Measurements from ENCODE around the gene KRT2. TPM values are rescaled to one million over a fixed set of nuclear protein-coding genes. Genes with fewer than 3 reads are reported as not detected.

The KRT2 gene
- total and polyA plus RNA-seq, 2 of the 8 experiments (the other 6 are each of a cell fraction or from before 2014, with no cell fraction given), result not detected

- FAIRE-seq (no peak), DNase-seq (ENCODE audit: low read depth in 1 of 2, low spot score in 2 of 2) (no peak)
- Histone ChIP-seq H2BK20ac (ENCODE audit: low read length) (no peak overlapping the region), H3K79me2 (ENCODE audit: control insufficient read depth in 1 of 2, insufficient read depth in 2 of 2, low read length in 2 of 2) (no peaks in the 10 kb centered on the region), H3K4me1 (replicated peaks in 1 of 4; ENCODE audit: control insufficient read depth in 3 of 4, insufficient read depth in 4 of 4, low read length in 3 of 4) (no peaks in the 10 kb centered on the region), H2BK15ac (ENCODE audit: low read length) (no peak overlapping the region), H3K56ac (replicated peaks; ENCODE audit: insufficient read length, low read depth, low read length) (no peak overlapping the region), H3K4me3 (ENCODE audit: extremely low read depth in 1 of 4, insufficient read depth in 2 of 4, low read depth in 3 of 4, low read length in 4 of 4) (no peak overlapping the region), H2AK5ac (ENCODE audit: low read depth, low read length) (no peak overlapping the region), H2AFZ (ENCODE audit: low read length) (no peak overlapping the region), H3K4ac (replicated peaks; ENCODE audit: insufficient read length, low read depth, low read length) (no peak overlapping the region), H4K20me1 (replicated peaks in 1 of 2; ENCODE audit: control insufficient read depth in 1 of 2, insufficient read depth in 2 of 2, low read length in 2 of 2) (no peaks in the 10 kb centered on the region), H3K79me1 (ENCODE audit: low read depth, low read length) (no peaks in the 10 kb centered on the region; the same call in 1 of the 2 replicates), H2BK12ac (ENCODE audit: low read depth, low read length) (no peak overlapping the region), H3K9me3 (ENCODE audit: insufficient read depth in 2 of 2, low read depth in 1 of 2, low read length in 1 of 2) (no peaks in the 10 kb centered on the region), H3K36me3 (ENCODE audit: control insufficient read depth in 2 of 4, insufficient read depth in 4 of 4, low read length in 3 of 4) (no peaks in the 10 kb centered on the region), H4K91ac (replicated peaks; ENCODE audit: insufficient read length, low read length) (no peak overlapping the region), H3K23ac (ENCODE audit: insufficient read length) (no peak overlapping the region), H4K5ac (ENCODE audit: insufficient read length, low read depth, low read length) (no peak overlapping the region), H3K23me2 (ENCODE audit: low read depth, low read length) (no peaks in the 10 kb centered on the region; the same call in 1 of the 2 replicates), H2BK5ac (ENCODE audit: low read depth, low read length) (no peak overlapping the region), H3K9ac (replicated peaks in 1 of 4; ENCODE audit: extremely low read depth in 1 of 4, low read depth in 3 of 4, low read length in 3 of 4) (no peak overlapping the region), H3K4me2 (ENCODE audit: insufficient read depth in 1 of 2, low read depth in 2 of 2, low read length in 2 of 2) (no peak overlapping the region), H3K27ac (ENCODE audit: low read depth, low read length) (no peak overlapping the region), H3K27me3 (replicated peaks in 1 of 4; ENCODE audit: control insufficient read depth in 3 of 4, extremely low read depth in 1 of 4, insufficient read depth in 3 of 4, low read length in 3 of 4) (no peaks in the 10 kb centered on the region), H2BK120ac (replicated peaks; ENCODE audit: low read depth, low read length) (no peak overlapping the region), H3K14ac (ENCODE audit: insufficient read length) (no peak overlapping the region), H4K8ac (ENCODE audit: extremely low read depth, insufficient read depth, low read length) (no peak overlapping the region), H3K18ac (ENCODE audit: extremely low read depth, low read length) (no peak overlapping the region)
- 82% methylated on average over 12 of the region's 12 CpGs; no CpG with 5 or more reads in 1 of the 2 experiments for WGBS, 2 experiments (ENCODE audit: extremely low coverage in 1 of 2, insufficient coverage in 1 of 2, insufficient read length in 1 of 2, insufficient replicate concordance in 2 of 2, low coverage in 1 of 2, low lambda C conversion rate in 2 of 2, missing lambda C conversion rate in 1 of 2)
- CTCF ChIA-PET (ENCODE audit: partially characterized antibody), result interaction anchor here (1.8 kb wide), 1 partner anchor 182 kb away, joined by 5 read pairs; no protein-coding TSS in a partner anchor
- POLR2A ChIA-PET (ENCODE audit: partially characterized antibody), result no interaction called here
- no peak for TF ChIP-seq SP4 (IDR thresholded peaks at IDR 0.05; ENCODE audit: low read length)
- no peak for TF ChIP-seq POLR2AphosphoS5 (IDR thresholded peaks at IDR 0.05; ENCODE audit: low read depth, low read length)
- TF ChIP-seq TAF7 (optimal IDR thresholded peaks at IDR 0.05; ENCODE audit: borderline replicate concordance, low read depth, low read length), result no peak
- no peak for TF ChIP-seq SIRT6 (IDR thresholded peaks at IDR 0.05; ENCODE audit: low read length)
- TF ChIP-seq EP300 (IDR thresholded peaks at IDR 0.05; ENCODE audit: borderline replicate concordance in 1 of 2, low read depth in 2 of 2, low read length in 2 of 2), result no peak
- TF ChIP-seq TCF12 (IDR thresholded peaks at IDR 0.05; ENCODE audit: low read depth, low read length), result no peak
- TF ChIP-seq JUND (IDR thresholded peaks at IDR 0.05; ENCODE audit: low read length), result no peak
- no peak for TF ChIP-seq GABPA (IDR thresholded peaks at IDR 0.05; ENCODE audit: borderline replicate concordance, insufficient read depth, low read length)
- TF ChIP-seq NANOG (IDR thresholded peaks at IDR 0.05; ENCODE audit: insufficient read depth, low read depth, low read length, poor library complexity, severe bottlenecking), result no peak
- TF ChIP-seq CBX8 (IDR thresholded peaks at IDR 0.05; ENCODE audit: borderline replicate concordance, low read depth, low read length), result no peak
- TF ChIP-seq BRCA1 (IDR thresholded peaks at IDR 0.05; ENCODE audit: low read depth, low read length), result no peak
- no peak for TF ChIP-seq EGR1 (IDR thresholded peaks at IDR 0.05; ENCODE audit: borderline replicate concordance, low read depth, low read length)
- no peak for TF ChIP-seq ASH2L (IDR thresholded peaks at IDR 0.05; ENCODE audit: low read length)
- TF ChIP-seq TBP (IDR thresholded peaks at IDR 0.05; ENCODE audit: low read depth, low read length), result no peak
These were observed 31.7 kb upstream of the KRT2 start for GRCh38 chr12:52683575-52684300.
